Measurements from ENCODE around the gene MTCL1.

DNA sequence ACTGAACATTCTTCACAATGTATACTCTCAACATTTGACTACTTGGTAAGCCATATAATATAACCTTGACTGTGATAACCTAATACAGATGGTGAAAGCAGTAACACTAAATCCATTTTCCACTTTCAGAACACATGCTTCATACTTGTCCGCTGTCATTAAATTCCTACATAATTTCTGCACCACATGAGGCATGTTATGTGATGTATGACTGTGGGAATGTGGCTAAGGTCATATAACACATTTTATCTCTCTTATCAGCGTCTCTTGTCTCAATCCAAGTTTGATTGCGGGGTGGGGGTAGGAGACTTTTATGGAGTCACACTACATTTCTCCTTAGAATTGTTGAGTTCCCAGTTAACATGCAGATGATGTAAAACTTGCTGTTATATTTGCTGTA, 110.9 kb downstream of the MTCL1 start:
- no peak for TF ChIP-seq EZH2 (IDR thresholded peaks at IDR 0.05; ENCODE audit: insufficient read depth, low read length)
- TF ChIP-seq, protein P1, sequence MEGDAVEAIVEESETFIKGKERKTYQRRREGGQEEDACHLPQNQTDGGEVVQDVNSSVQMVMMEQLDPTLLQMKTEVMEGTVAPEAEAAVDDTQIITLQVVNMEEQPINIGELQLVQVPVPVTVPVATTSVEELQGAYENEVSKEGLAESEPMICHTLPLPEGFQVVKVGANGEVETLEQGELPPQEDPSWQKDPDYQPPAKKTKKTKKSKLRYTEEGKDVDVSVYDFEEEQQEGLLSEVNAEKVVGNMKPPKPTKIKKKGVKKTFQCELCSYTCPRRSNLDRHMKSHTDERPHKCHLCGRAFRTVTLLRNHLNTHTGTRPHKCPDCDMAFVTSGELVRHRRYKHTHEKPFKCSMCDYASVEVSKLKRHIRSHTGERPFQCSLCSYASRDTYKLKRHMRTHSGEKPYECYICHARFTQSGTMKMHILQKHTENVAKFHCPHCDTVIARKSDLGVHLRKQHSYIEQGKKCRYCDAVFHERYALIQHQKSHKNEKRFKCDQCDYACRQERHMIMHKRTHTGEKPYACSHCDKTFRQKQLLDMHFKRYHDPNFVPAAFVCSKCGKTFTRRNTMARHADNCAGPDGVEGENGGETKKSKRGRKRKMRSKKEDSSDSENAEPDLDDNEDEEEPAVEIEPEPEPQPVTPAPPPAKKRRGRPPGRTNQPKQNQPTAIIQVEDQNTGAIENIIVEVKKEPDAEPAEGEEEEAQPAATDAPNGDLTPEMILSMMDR (IDR thresholded peaks at IDR 0.05; ENCODE audit: insufficient read depth, low read depth, low read length) = no peak
